VCaP (cell line): Measurements from ENCODE around the gene PLEKHA6.

ENCODE experiments used
- H3K27ac ChIP-seq: fragments of 450-650 bp; 2 replicates; pipeline ENCODE4 v1.5.1; 2017
- TF ChIP-seq, protein P1 (sequence below): fragments of 450-650 bp; conservative IDR thresholded peaks from 2 replicates; pipeline ENCODE4 v1.5.1; 2017; ENCODE audit warnings: mild to moderate bottlenecking, moderate library complexity

PLEKHA6 gene

DNA sequence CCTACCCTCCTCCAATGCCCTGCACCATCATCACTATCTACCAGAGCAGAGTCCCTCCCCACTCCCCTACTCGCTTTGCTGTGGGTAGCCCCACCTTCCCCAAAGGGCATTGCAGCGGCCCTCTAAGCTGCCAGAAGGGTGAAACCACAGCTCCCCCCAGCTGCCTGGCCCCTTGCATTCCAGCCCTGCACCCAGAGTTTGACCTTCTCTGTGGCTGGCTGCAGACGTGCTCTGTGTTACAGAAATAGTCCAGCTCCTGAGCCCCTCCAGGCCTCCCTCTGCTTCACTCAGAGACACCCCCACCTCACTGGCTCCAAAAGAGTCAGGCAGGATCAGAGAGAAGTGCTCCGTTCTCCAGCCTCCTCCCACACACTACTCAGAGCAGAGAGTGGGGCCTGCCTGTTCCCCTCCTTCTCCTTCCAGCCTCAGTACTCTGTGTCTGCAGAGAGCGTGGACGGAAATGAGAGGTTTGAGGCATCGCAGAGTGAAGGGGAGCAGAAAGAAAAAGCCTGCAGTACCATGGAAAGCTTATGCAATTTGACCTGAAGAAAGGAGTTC is 63.2 kb downstream of the PLEKHA6 start:
- TF ChIP-seq, protein P1, sequence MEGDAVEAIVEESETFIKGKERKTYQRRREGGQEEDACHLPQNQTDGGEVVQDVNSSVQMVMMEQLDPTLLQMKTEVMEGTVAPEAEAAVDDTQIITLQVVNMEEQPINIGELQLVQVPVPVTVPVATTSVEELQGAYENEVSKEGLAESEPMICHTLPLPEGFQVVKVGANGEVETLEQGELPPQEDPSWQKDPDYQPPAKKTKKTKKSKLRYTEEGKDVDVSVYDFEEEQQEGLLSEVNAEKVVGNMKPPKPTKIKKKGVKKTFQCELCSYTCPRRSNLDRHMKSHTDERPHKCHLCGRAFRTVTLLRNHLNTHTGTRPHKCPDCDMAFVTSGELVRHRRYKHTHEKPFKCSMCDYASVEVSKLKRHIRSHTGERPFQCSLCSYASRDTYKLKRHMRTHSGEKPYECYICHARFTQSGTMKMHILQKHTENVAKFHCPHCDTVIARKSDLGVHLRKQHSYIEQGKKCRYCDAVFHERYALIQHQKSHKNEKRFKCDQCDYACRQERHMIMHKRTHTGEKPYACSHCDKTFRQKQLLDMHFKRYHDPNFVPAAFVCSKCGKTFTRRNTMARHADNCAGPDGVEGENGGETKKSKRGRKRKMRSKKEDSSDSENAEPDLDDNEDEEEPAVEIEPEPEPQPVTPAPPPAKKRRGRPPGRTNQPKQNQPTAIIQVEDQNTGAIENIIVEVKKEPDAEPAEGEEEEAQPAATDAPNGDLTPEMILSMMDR, result no peak
- no peak overlapping the region for H3K27ac ChIP-seq

GRCh38 chr1:204295671-204296070 is 64.1 kb downstream of the PLEKHA6 start:
- TF ChIP-seq, protein P1, result no peak
- no peak overlapping the region for H3K27ac ChIP-seq

DNA sequence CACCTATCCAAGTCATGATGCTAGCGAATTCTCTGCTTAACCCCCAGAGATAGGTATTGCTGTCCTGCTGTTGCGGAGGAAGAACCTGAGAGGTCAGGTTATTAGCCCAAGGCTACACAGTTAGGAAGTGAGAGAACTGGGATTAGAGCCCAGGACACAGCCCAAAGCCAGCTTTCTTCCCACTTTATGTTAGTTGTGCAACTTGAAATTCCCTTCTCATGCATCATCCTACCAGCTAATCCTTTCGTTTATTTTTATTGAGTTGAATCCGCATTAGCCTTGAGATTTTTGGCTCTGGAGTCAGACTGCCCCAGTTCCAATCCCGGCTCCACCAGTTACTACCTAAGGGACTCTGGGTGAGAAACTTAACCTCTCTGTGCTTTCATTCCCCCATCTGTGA is 65.4 kb downstream of the PLEKHA6 start:
- no peak overlapping the region for H3K27ac ChIP-seq
- TF ChIP-seq, protein P1, result no peak

DNA sequence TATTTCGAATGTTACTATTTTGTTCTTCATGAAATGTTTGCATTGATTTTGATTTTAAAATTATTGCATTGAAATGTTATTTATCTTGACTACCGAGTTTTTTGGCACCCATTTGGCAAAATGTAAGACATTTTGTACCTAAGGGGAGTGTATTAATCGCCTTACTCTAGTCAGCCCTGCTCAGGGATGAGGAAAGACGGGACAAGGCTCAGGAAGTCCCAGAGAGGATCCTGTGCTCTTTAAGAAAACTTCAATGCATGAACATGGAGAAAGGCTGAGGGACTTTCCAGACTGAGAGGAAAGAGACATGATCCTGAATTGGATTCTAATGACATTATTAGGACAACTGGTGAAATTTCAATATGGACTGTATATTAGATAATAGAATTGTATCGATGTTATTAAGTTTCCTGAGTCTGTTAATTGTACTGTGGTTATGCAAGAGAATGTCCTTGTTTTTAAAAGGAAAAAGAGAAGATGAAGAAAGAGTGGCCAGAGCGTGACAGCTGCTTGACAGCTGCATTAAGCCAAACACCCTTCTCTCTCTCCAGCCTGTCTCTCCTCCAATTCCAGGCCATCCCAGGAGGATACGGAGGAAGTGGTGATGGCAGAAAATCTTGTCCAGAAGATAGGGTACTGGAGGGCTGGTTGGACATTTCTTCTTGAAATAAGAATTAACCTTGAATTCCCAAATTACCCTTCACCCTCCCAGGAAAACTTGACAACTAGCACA is 66.0 kb downstream of the PLEKHA6 start:
- TF ChIP-seq, protein P1, result no peak
- H3K27ac ChIP-seq, result no peak overlapping the region

DNA sequence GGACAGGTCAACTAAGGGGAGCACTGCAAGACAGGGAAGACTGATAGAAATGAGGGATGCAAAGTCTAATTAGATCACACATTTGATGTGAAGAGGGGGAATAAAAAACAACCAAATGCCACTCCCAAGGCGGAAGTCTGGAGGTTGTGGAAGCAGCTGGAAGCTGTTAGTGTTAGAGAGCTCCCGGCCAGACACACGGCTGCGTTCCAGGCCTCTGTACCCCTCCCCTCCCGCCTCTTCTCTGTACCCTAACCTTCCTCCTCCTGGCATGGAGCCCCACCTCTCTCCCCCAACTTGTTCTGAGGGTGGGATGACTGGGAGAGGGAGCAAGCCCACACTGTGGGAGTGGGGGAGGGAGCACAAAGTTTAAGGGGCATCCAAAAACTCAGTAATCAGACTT is 67.0 kb downstream of the PLEKHA6 start:
- no peak overlapping the region for H3K27ac ChIP-seq
- TF ChIP-seq, protein P1, result no peak

DNA sequence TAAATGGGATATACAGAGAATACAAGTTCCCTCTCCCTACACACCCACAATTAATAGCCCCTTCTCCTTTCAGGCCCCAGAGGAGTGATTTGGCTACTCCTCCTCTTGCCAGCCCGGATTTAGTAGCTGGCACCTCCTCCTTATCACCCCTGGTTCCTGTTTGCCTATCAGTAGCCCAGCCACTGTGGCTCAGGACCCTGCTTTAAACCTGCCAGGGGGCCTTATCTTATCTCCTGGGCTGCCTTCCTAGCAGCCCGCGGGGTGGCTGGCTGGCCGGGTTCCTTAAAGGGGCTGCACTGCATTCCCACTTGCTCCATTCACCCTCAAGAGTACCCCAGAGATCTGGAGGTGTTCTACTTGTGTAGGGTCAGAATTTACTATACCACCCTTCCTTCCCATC is 70.4 kb downstream of the PLEKHA6 start:
- peak overlapping the region; percentile 90; the same call in 1 of the 2 replicates for H3K27ac ChIP-seq
- TF ChIP-seq, protein P1, result no peak

DNA sequence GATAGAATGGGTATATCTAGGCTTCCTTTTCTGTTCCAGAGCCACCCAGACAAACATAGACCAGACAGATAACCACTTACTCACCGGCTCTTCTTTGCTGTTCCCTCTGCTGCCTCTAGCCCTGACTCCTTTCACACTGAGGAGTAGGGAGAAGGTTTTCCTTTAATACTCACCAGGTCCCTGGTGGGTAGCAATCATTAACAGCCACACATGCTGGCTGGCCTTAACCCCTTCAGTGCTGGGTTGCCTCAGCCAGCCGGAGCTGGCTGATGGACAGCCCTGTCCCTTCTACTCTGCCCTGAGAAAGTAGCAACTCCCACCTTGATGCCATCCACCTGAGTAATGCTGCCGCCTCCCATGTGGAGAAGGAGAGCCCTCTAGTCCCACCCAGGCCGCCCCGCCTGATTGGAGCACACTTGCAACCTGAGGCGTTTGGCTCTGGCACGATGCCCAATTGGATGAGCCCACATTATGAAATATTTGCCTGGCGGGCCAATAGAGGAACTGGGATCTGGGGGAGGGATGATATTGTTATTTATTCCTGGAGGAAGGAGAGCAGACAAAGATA is 71.6 kb downstream of the PLEKHA6 start:
- TF ChIP-seq, protein P1, result no peak
- peak overlapping the region; percentile 90 for H3K27ac ChIP-seq
